Measurements from ENCODE around the gene PPP2R2C. TPM values are rescaled to one million over a fixed set of nuclear protein-coding genes. Genes with fewer than 3 reads are reported as not detected.

Gene PPP2R2C
- total and polyA plus RNA-seq, 5 experiments from 2014 or later: not detected

- no peaks in the 10 kb centered on the region for H3K4me1 Mint-ChIP-seq
- no peaks in the 10 kb centered on the region for H3K36me3 Mint-ChIP-seq
- POLR2A ChIA-PET: no interaction called here
- DNase-seq (no peak), ATAC-seq (no peak)
- H3K4me3 Mint-ChIP-seq: no peak overlapping the region
- H3K27me3 Mint-ChIP-seq: peaks cover 0 to 24% (median 12%) of the 10 kb centered on the region in 5 donors
- no peak overlapping the region for H3K27ac Mint-ChIP-seq
- no peaks in the 10 kb centered on the region for H3K9me3 Mint-ChIP-seq
These were observed 101.1 kb downstream of the PPP2R2C start for GRCh38 chr4:6371271-6371670.

DNA sequence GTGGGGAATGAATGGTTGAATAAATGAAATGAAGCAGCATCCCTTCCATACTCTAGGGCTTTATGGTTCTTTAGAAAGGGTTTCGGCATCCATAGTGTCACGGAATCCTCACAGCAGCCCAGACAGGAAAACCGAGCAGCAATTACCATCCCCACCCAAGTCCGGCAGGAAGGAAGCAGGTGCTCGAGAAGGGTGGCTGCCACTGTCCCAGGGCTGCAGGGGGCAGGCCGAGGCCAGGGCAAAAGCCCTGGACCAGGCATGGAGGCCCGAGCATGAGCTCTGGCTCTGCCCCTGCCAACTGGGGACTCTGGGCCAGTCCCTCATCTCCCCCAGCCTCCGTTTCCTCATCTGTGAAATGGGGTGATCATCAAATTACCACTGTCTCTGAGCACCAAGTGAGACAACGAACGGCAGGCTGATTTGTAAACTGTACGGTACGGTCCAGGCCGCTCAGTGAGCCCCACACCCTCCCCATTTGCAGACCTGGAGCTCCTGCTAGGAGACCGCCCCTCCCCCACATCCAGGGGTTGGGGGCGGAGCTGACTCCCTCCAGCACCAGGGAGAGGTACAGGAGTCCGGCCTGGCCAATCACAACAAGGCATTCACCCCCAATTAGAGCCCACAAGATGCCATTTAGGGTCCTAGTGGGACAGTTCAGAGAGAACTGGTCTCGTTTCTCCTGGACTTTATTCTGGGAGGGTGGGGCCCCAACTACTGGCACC lies 102.3 kb downstream of the PPP2R2C start:
- no peak for DNase-seq
- ATAC-seq: no peak
- peaks cover 0 to 26% (median 12%) of the 10 kb centered on the region in 5 donors for H3K27me3 Mint-ChIP-seq
- no peaks in the 10 kb centered on the region for H3K4me1 Mint-ChIP-seq
- no peaks in the 10 kb centered on the region for H3K9me3 Mint-ChIP-seq
- POLR2A ChIA-PET: no interaction called here
- no peak overlapping the region for H3K4me3 Mint-ChIP-seq
- no peak overlapping the region for H3K27ac Mint-ChIP-seq
- no peaks in the 10 kb centered on the region for H3K36me3 Mint-ChIP-seq

- Mint-ChIP-seq H3K36me3 (no peaks in the 10 kb centered on the region), H3K27ac (no peak overlapping the region), H3K27me3 (peaks cover 0 to 26% (median 12%) of the 10 kb centered on the region in 5 donors), H3K4me3 (no peak overlapping the region), H3K4me1 (no peaks in the 10 kb centered on the region), H3K9me3 (no peaks in the 10 kb centered on the region)
- no peak for ATAC-seq
- POLR2A ChIA-PET: no interaction called here
- DNase-seq: no peak
These were observed 102.9 kb downstream of the PPP2R2C start for GRCh38 chr4:6369511-6369910.

DNA sequence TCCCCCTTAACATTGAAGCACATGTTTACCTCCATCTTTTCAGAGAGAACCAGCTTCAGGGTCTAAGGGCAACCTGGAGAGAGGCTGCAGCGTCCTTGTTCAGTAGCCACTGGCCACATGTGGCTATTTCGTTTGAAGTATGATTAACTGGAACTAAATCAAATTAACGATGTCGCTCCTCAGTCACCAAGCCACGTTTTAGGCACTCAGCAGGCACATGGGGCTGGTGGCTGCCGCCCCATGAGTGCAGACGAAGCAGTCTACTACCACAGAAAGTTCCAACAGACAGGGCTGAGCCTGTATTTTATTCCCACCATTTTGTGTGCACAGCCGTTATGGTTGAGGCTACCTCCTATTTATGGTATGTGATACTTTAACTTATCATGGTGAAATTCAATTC lies 103.4 kb downstream of the PPP2R2C start:
- no peaks in the 10 kb centered on the region for H3K4me1 Mint-ChIP-seq
- POLR2A ChIA-PET: no interaction called here
- no peaks in the 10 kb centered on the region for H3K36me3 Mint-ChIP-seq
- no peak overlapping the region for H3K27ac Mint-ChIP-seq
- peaks cover 0 to 31% (median 13%) of the 10 kb centered on the region in 5 donors for H3K27me3 Mint-ChIP-seq
- DNase-seq (no peak), ATAC-seq (no peak)
- H3K9me3 Mint-ChIP-seq: no peaks in the 10 kb centered on the region
- no peak overlapping the region for H3K4me3 Mint-ChIP-seq

DNA sequence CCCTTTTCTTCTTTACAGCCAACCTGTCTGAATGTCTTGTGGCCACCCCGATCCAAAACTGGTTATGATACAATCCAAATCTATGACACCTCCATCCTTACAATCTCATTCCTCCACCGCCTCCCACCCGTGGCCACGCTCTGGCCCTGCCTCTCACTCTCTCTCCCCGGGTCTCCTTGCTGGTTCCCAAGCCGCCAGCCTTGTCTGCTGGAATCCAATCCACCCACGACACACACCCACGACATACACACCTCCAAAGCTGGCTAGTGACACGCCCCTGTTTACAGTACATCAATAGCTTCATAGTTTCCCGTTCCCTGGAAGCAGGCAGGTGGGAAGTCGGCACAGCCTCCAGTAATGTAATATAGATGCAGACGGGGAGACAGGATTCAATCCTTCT lies 103.8 kb downstream of the PPP2R2C start:
- ATAC-seq (no peak), DNase-seq (no peak)
- no peaks in the 10 kb centered on the region for H3K36me3 Mint-ChIP-seq
- POLR2A ChIA-PET: no interaction called here
- no peaks in the 10 kb centered on the region for H3K9me3 Mint-ChIP-seq
- H3K4me1 Mint-ChIP-seq: no peaks in the 10 kb centered on the region
- H3K27me3 Mint-ChIP-seq: peaks cover 2 to 35% (median 16%) of the 10 kb centered on the region in 5 donors
- no peak overlapping the region for H3K27ac Mint-ChIP-seq
- H3K4me3 Mint-ChIP-seq: no peak overlapping the region

DNA sequence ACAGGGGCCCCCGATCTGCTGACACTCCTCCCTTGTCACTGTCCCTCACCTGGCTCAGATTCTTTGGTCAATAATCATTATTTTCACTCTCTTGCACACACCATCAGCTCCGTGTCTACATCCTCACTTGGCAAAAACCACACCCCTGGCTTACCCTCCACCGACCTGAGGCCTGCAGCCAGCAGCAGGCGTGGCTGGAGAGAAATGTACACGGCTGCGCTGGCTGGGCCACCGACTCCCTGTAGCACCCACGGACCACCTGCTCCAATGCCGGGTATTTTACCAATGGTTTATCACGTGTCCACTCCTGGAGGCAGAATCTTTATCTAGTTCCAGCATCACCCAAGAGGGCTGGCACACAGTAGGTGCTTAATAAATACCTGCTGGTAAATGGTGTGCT lies 104.3 kb downstream of the PPP2R2C start:
- no peak overlapping the region for H3K27ac Mint-ChIP-seq
- H3K9me3 Mint-ChIP-seq: no peaks in the 10 kb centered on the region
- ATAC-seq (no peak), DNase-seq (no peak)
- H3K27me3 Mint-ChIP-seq: peaks cover 2 to 36% (median 17%) of the 10 kb centered on the region in 5 donors
- no peaks in the 10 kb centered on the region for H3K4me1 Mint-ChIP-seq
- H3K4me3 Mint-ChIP-seq: no peak overlapping the region
- POLR2A ChIA-PET: no interaction called here
- no peaks in the 10 kb centered on the region for H3K36me3 Mint-ChIP-seq

DNA sequence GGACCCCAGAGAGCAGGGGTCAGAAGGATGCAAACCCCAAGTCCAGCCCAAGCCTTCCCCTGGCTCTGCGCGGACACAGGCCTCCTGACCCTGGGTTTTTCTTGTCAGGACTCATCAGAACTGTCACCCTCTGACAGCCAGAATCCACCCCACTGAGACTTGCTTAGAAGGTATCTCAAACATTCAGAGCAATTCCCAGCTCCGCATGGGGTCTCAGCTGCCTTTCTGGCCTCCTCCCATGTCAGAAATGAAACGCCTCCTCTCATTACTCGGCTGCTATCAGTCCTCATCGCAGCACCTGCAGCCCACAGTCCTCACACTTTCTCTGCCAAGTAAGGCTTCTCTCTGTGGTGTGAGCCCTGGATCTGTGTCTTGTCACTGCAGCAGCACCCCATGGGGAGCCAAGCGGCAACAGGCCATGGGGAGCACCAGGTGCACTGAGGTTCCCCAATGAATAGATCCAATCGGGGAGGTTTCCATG lies 105.0 kb downstream of the PPP2R2C start:
- H3K9me3 Mint-ChIP-seq: no peaks in the 10 kb centered on the region
- H3K27me3 Mint-ChIP-seq: peaks cover 2 to 36% (median 17%) of the 10 kb centered on the region in 5 donors
- no peaks in the 10 kb centered on the region for H3K36me3 Mint-ChIP-seq
- no peak for DNase-seq
- H3K27ac Mint-ChIP-seq: no peak overlapping the region
- H3K4me3 Mint-ChIP-seq: no peak overlapping the region
- H3K4me1 Mint-ChIP-seq: no peaks in the 10 kb centered on the region
- no peak for ATAC-seq
- POLR2A ChIA-PET: no interaction called here

GRCh38 chr4:6366581-6366980 lies 105.8 kb downstream of the PPP2R2C start:
- Mint-ChIP-seq H3K9me3 (no peaks in the 10 kb centered on the region), H3K36me3 (no peaks in the 10 kb centered on the region), H3K4me1 (no peaks in the 10 kb centered on the region), H3K27me3 (peaks cover 2 to 44% (median 23%) of the 10 kb centered on the region in 5 donors), H3K4me3 (no peak overlapping the region), H3K27ac (no peak overlapping the region)
- POLR2A ChIA-PET: no interaction called here
- no peak for DNase-seq
- no peak for ATAC-seq

DNA sequence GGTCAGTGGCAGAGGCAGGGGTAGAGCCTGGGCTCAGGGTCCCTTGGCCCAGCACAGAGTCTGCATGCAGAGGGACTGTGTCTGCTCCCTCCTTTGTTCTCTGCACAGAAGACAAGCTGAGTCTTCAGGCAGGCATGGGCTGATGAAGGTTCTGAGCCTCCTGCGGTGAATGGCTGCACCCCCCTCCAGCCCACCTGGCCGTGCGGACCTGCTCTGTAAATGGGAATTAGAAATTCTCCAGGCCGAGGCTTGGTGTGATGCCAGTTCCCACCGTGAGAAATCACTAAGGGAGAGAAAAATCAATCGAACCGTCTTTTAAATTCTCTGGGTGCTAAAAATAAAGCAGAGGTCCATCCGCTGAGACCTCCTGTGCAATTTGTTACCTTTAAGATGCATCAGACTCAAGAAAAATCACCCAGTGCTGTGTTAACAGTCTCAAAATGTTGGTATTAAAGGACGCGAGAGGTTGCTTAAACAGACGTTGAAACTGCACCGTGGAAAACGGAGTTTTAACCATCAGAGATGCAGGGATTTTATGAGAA lies 106.8 kb downstream of the PPP2R2C start:
- POLR2A ChIA-PET: no interaction called here
- H3K27ac Mint-ChIP-seq: no peak overlapping the region
- ATAC-seq: no peak
- no peak overlapping the region for H3K4me3 Mint-ChIP-seq
- no peaks in the 10 kb centered on the region for H3K4me1 Mint-ChIP-seq
- no peaks in the 10 kb centered on the region for H3K9me3 Mint-ChIP-seq
- no peak for DNase-seq
- H3K27me3 Mint-ChIP-seq: peaks cover 6 to 54% (median 26%) of the 10 kb centered on the region in 5 donors
- no peaks in the 10 kb centered on the region for H3K36me3 Mint-ChIP-seq

- Mint-ChIP-seq H3K9me3 (no peaks in the 10 kb centered on the region), H3K4me1 (no peaks in the 10 kb centered on the region), H3K36me3 (no peaks in the 10 kb centered on the region), H3K27ac (no peak overlapping the region), H3K27me3 (peaks cover 6 to 56% (median 26%) of the 10 kb centered on the region in 5 donors), H3K4me3 (no peak overlapping the region)
- no peak for ATAC-seq
- DNase-seq: no peak
- POLR2A ChIA-PET: no interaction called here
These were observed 107.8 kb downstream of the PPP2R2C start for GRCh38 chr4:6364581-6364980.

DNA sequence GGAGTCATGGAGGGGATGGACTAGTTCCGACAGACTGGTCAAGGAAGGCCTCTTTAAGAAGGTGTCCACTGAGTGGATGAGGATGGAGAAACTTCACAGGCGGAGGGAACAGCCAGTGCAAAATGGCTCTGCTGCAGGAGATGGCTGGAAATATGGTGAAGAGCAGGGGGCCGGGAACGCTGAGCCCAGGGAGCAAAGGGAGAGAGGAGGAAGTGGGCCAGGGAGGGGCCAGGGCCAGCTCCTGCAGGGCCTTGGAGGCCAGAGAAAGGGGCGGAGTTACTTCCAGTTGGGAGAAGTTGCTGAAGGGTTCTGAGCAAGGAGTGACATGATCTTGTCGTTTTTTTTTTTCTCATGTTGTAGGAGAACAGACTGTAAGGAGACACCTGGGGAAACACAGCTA lies 108.3 kb downstream of the PPP2R2C start:
- Mint-ChIP-seq H3K27ac (no peak overlapping the region), H3K4me1 (no peaks in the 10 kb centered on the region), H3K27me3 (peaks cover 6 to 55% (median 26%) of the 10 kb centered on the region in 5 donors), H3K9me3 (no peaks in the 10 kb centered on the region), H3K4me3 (no peak overlapping the region), H3K36me3 (no peaks in the 10 kb centered on the region)
- ATAC-seq (no peak), DNase-seq (no peak)
- POLR2A ChIA-PET: no interaction called here

- peak in 4 of 10 donors; percentile 2 to 17 (median 6) for DNase-seq
- no peaks in the 10 kb centered on the region for H3K36me3 Mint-ChIP-seq
- H3K4me3 Mint-ChIP-seq: no peak overlapping the region
- H3K27ac Mint-ChIP-seq: no peak overlapping the region
- ATAC-seq: no peak
- POLR2A ChIA-PET: no interaction called here
- H3K27me3 Mint-ChIP-seq: peaks cover 3 to 52% (median 22%) of the 10 kb centered on the region in 5 donors
- no peaks in the 10 kb centered on the region for H3K4me1 Mint-ChIP-seq
- H3K9me3 Mint-ChIP-seq: no peaks in the 10 kb centered on the region
These were observed 109.5 kb downstream of the PPP2R2C start for GRCh38 chr4:6362896-6363295.

GRCh38 chr4:6362243-6362885 lies 110.0 kb downstream of the PPP2R2C start:
- Mint-ChIP-seq H3K36me3 (no peaks in the 10 kb centered on the region), H3K27me3 (peaks cover 3 to 49% (median 21%) of the 10 kb centered on the region in 5 donors), H3K27ac (no peak overlapping the region), H3K4me1 (no peaks in the 10 kb centered on the region), H3K4me3 (no peak overlapping the region), H3K9me3 (no peaks in the 10 kb centered on the region)
- POLR2A ChIA-PET: no interaction called here
- DNase-seq (no peak), ATAC-seq (no peak)

Measured in naive thymus-derived CD8-positive, alpha-beta T cell (primary cell).